ENCODE data around the gene RBP5. TPM values are rescaled to one million over a fixed set of nuclear protein-coding genes. Genes with fewer than 3 reads are reported as not detected.

Gene RBP5
- total RNA-seq, 1 experiment from 2014 or later, result not detected

DNA sequence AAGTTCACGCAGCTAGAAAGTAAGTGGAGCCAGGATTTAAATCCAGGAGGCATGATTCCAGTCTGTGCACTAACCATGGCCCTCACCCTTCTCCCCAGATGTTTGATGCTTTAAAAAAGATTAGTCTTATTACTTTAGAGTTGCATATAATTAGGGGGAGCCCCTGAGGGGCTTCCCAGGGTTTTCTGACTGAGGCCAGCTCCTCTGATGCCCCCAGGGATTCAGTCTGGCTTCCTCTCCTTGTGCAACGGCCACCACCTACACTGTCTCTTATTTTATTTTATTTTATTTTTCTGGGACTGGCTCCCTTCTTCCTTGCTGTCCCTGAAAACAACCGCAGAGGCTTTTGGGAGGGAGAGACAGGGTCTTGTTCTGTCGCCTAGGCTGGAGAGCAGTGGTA lies 24.1 kb upstream of the RBP5 start:
- Histone ChIP-seq H3K4me3 (no peak overlapping the region), H3K9me3 (no peaks in the 10 kb centered on the region), H3K27me3 (no peaks in the 10 kb centered on the region), H3K36me3 (no peaks in the 10 kb centered on the region)
- no peak for DNase-seq

DNA sequence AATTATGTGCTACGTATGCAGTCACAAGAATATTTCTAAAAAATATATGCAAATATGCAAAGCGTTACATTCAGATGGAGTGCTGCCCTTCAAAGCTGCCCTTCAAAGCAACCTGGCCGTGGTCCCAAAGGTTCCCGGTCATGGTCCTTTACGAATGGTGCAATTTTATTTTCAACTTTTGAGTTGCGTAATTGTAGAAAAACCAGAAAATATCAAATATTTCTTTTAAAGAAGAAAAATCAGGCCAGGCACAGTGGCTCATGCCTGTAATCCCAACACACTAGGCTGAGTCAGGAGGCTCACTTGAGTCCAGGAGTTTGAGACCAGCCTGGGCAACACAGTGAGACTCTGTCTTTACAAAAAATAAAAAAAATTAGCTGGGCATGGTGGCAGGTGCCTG lies 22.8 kb upstream of the RBP5 start:
- DNase-seq, result no peak

DNA sequence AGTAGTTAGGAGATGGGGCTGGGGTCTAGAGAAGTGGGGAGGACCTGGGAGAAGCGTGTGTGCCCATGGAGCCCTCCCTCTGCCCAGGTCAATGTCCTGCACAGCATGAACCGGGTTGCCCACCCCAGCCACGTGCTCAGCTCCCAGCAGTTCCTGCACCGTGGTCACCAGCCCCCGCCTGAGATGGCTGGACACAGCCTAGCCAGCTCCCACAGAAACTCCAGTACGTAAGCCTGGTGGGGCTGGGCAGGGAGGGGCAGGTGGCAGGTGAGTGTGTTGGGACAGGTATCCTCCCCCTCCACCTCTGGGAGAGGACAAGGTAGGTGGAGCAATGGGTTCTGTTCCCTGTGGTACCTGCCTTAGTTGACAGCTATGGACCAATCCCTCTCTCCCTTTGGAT lies 22.2 kb upstream of the RBP5 start:
- no peaks in the 10 kb centered on the region for H3K27me3 ChIP-seq
- no peaks in the 10 kb centered on the region for H3K9me3 ChIP-seq
- no peaks in the 10 kb centered on the region for H3K36me3 ChIP-seq
- no peak for DNase-seq
- no peak overlapping the region for H3K4me3 ChIP-seq

More for the DNA sequence above, 22.8 kb upstream of the RBP5 start:
- H3K4me3 ChIP-seq, result no peak overlapping the region
- H3K27me3 ChIP-seq, result no peaks in the 10 kb centered on the region
- no peaks in the 10 kb centered on the region for H3K36me3 ChIP-seq
- H3K9me3 ChIP-seq, result no peaks in the 10 kb centered on the region

- no peak overlapping the region for H3K4me3 ChIP-seq
- DNase-seq, result no peak
- H3K9me3 ChIP-seq, result no peaks in the 10 kb centered on the region
- H3K27me3 ChIP-seq, result no peaks in the 10 kb centered on the region
- H3K36me3 ChIP-seq, result no peaks in the 10 kb centered on the region
Measured at GRCh38 chr12:7150356-7150755, 21.7 kb upstream of the RBP5 start.

- no peak for DNase-seq
- Histone ChIP-seq H3K4me3 (no peak overlapping the region), H3K27me3 (no peaks in the 10 kb centered on the region), H3K9me3 (no peaks in the 10 kb centered on the region), H3K36me3 (no peaks in the 10 kb centered on the region)
Measured at GRCh38 chr12:7146906-7147305, 18.2 kb upstream of the RBP5 start.

- Histone ChIP-seq H3K36me3 (no peaks in the 10 kb centered on the region), H3K4me3 (no peak overlapping the region), H3K27me3 (no peaks in the 10 kb centered on the region), H3K9me3 (no peaks in the 10 kb centered on the region)
- DNase-seq, result no peak
Measured at GRCh38 chr12:7146228-7146627, 17.5 kb upstream of the RBP5 start.

- H3K4me3 ChIP-seq, result no peak overlapping the region
- DNase-seq, result no peak
- no peaks in the 10 kb centered on the region for H3K36me3 ChIP-seq
- H3K9me3 ChIP-seq, result no peaks in the 10 kb centered on the region
- no peaks in the 10 kb centered on the region for H3K27me3 ChIP-seq
Measured at GRCh38 chr12:7145671-7146070, 17.0 kb upstream of the RBP5 start.

DNA sequence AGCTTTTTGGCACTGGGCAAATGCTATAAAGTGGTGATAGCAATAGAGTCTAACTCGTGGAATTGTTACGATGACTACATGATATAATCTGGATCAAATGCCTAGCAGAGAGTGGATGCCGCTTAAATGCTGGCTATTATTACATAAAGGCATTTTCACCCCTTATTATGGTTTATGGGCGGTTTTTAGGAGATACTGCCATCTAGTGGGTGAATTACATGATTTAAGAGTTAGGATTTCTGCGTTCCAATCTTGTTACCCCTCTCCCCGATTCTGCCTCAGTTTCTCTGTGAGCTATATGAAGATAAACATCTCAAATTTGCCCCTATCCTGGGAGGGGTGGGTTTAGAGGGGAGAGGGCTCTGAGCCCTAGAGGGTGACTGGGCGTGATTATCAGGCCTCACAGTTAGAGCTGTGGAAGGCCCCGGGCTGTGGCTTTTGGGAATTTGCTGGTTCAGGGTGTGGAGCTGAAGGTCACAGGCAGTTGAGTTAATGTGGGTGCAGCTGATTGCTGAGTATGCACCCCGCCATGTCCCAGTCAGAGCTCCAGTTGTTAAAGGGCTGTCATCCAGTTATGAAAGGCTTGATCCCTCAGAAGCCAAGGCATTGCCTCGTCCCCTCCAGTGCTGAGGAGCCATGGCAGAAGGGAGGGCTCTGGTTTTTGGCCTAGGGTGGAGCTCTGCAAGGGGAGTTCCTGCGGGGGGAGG lies 15.9 kb upstream of the RBP5 start:
- no peak overlapping the region for H3K4me3 ChIP-seq
- DNase-seq, result no peak

DNA sequence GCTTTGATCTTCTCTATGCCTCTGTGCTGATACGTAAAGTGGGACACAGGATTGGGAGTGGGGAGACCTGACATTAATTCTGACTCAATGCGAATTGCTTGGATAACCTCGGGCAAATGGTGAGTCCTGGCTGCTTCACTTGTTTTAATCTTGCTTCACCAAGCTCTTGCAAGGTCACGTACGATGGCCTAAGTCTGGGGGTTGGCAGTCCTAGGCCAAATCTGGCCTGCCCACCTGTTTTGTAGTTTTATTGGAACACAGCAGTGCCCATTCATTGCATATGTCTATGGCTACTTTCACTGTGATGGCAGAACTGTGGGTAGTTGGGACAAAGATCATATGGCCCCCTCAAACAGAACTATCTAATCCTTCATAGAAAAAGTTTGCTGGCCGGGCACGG lies 14.9 kb upstream of the RBP5 start:
- Histone ChIP-seq H3K4me3 (no peak overlapping the region), H3K36me3 (no peaks in the 10 kb centered on the region), H3K9me3 (no peaks in the 10 kb centered on the region), H3K27me3 (no peaks in the 10 kb centered on the region)
- no peak for DNase-seq

More for the DNA sequence above, 15.9 kb upstream of the RBP5 start:
- Histone ChIP-seq H3K27me3 (no peaks in the 10 kb centered on the region), H3K36me3 (no peaks in the 10 kb centered on the region), H3K9me3 (no peaks in the 10 kb centered on the region)

- no peak overlapping the region for H3K4me3 ChIP-seq
- no peaks in the 10 kb centered on the region for H3K27me3 ChIP-seq
- H3K36me3 ChIP-seq, result no peaks in the 10 kb centered on the region
- no peaks in the 10 kb centered on the region for H3K9me3 ChIP-seq
- DNase-seq, result no peak
Measured at GRCh38 chr12:7142809-7143465, 14.2 kb upstream of the RBP5 start.

DNA sequence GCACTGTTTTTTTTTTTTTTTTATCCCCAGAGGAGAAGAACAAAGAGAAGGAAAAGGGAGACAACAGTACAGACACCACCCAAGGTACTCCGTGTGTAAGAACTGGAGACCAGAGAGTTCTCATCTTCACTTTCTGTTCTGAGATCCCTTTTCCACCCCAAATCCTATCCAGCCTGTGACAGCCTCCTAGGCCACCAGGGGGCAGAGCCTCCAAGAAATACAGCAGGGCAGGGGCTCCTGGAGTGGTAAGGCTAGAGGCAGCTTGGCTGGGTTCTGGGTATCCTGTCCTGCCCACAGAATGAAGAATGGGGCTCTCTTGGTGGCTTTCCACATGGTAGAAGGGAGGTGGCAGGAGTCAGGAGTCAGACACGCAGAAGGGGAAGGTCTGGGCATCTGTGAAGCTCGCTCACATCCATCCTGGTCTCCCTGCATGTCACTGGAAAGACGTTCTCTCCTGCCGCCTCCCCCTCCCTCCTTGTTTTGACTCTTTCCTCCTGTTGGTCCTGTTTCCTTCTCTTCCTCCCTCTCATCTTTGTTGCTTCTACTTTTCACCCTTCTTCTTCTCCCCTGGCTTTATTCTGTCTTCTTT lies 13.5 kb upstream of the RBP5 start:
- no peaks in the 10 kb centered on the region for H3K9me3 ChIP-seq

GRCh38 chr12:7141351-7142005 lies 12.8 kb upstream of the RBP5 start:
- Histone ChIP-seq H3K27me3 (no peaks in the 10 kb centered on the region), H3K36me3 (no peaks in the 10 kb centered on the region), H3K4me3 (no peak overlapping the region), H3K9me3 (no peaks in the 10 kb centered on the region)
- no peak for DNase-seq

More for the DNA sequence above, 13.5 kb upstream of the RBP5 start:
- DNase-seq, result peak; percentile 44
- Histone ChIP-seq H3K36me3 (no peaks in the 10 kb centered on the region), H3K27me3 (no peaks in the 10 kb centered on the region), H3K4me3 (no peak overlapping the region)

DNA sequence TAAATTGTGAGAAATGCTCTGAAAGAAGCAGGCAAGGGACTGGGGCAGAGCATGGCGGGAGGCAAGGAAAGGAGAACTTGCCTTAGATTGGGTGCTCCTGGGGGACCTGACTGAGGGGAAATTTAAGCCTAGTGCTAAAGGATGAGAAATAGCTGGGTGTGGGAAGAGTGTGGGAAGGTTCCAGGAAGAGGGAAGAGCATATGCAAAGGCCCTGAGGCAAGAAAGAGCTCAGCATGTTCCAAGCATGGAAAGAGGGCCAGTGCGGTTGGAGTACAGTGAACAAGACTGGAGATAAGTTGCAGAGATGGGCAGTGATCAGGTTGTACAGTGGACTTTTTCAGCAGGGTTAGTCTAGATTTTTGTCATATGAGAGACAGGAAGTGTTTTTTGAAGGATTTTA lies 10.5 kb upstream of the RBP5 start:
- H3K9me3 ChIP-seq, result no peaks in the 10 kb centered on the region
- no peak for DNase-seq
- H3K27me3 ChIP-seq, result no peaks in the 10 kb centered on the region
- H3K36me3 ChIP-seq, result no peaks in the 10 kb centered on the region
- H3K4me3 ChIP-seq, result no peak overlapping the region

GRCh38 chr12:7137908-7138307 lies 9.2 kb upstream of the RBP5 start:
- H3K36me3 ChIP-seq, result no peaks in the 10 kb centered on the region
- H3K27me3 ChIP-seq, result no peaks in the 10 kb centered on the region
- no peaks in the 10 kb centered on the region for H3K9me3 ChIP-seq
- no peak for DNase-seq
- H3K4me3 ChIP-seq, result no peak overlapping the region

DNA sequence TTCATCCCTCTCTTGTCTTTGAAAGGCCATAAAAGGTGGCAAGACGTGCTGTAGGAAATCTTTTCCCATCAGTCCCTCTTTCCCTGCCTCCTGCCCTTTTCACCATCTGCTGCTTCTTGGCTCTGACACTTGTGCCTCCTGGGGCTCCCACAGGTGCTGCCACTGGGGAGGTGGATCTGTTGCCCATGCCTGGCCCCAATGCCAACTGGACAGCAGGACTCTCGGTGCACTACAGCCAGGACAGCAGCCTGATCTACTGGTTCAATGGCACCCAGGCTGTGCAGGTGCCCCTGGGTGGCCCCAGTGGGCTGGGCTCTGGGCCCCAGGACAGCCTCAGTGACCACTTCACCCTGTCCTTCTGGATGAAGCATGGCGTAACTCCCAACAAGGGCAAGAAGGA lies 8.0 kb upstream of the RBP5 start:
- Histone ChIP-seq H3K4me3 (no peak overlapping the region), H3K36me3 (no peaks in the 10 kb centered on the region), H3K9me3 (no peaks in the 10 kb centered on the region), H3K27me3 (no peaks in the 10 kb centered on the region)
- DNase-seq, result no peak

DNA sequence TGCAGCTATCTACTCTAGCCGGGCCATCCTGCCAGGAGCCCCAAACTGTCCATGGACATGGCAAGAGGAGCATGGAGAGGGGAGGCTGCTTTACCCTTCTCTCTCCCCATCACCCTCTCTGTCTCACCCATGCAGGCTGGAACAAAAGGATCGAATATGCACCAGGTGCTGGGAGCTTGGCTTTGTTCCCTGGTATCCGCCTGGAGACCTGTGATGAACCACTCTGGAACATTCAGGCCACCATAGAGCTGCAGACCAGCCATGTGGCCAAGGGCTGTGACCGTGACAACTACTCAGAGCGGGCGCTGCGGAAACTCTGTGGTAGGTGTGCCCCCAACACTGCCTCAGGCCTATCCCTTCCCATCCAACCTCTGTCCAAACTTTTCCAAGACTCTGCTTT lies 7.4 kb upstream of the RBP5 start:
- H3K36me3 ChIP-seq, result no peaks in the 10 kb centered on the region
- no peak overlapping the region for H3K4me3 ChIP-seq

DNA sequence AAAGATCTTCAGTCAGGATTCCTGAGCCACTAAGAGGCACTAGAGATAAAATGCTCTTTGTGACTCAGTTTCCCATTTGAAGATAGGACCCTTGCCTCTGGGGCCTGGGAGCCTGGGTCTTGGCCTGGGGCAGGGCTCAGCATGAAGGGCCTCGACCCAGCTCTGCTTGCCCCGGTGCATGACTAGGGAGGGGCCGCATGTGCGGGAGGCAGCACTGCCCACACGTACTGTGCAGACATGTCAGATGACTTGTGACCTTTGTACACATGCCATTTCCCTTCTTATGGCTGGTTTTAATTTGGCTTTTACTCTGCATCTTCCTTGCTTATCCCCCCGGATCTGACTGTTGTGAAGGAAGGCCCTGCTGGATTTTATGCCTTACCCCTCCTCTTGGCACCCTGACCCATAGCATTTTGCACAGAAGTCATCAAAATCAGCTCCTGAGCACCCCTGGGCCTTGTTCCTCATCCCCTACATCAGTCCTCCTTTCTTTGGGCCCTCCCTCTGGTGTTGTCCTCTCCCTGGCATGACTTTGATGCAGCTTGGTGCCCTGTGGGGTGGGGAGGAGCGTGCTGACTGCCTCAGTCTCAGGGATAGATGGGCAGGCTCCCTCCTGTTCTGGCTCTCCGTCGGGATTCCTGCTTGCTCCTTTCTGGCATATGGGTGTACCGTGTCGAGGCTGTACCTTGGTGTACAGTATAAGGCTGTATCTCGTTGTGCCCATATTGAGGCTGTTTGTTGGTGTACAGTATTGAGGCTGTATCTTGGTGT lies 5.9 kb upstream of the RBP5 start:
- Histone ChIP-seq H3K4me3 (no peak overlapping the region), H3K36me3 (no peaks in the 10 kb centered on the region), H3K9me3 (no peaks in the 10 kb centered on the region), H3K27me3 (peaks cover 9% of the 10 kb centered on the region)
- DNase-seq, result no peak

More for the DNA sequence above, 7.4 kb upstream of the RBP5 start:
- Histone ChIP-seq H3K27me3 (0 out of 2 replicates have a peak, but pooled peaks cover 2% of the 10 kb centered on the region), H3K9me3 (no peaks in the 10 kb centered on the region)
- no peak for DNase-seq

All from MG63 (cell line).